ENCODE measurements around the gene THAP2. TPM values are rescaled to one million over a fixed set of nuclear protein-coding genes. Genes with fewer than 3 reads are reported as not detected.

Gene THAP2
- polyA plus RNA-seq, 2 of the 4 experiments (the other 2 are of a cell fraction), result 3.6 to 8.5 TPM

GRCh38 chr12:71652656-71653055, 11.4 kb upstream of the THAP2 start (continued):
- TF ChIP-seq USF2 (IDR thresholded peaks at IDR 0.05), result no peak
- TF ChIP-seq TP53 (CRISPR knock-in tag; IDR thresholded peaks at IDR 0.05), result no peak
- no peak for TF ChIP-seq PHF8 (IDR thresholded peaks at IDR 0.05; ENCODE audit: borderline replicate concordance, low read depth)
- no peak for TF ChIP-seq RARB (CRISPR knock-in tag; IDR thresholded peaks at IDR 0.05)
- no peak for TF ChIP-seq FOSL2 (IDR thresholded peaks at IDR 0.05)
- no peak for TF ChIP-seq FOSL2 (CRISPR knock-in tag; IDR thresholded peaks at IDR 0.05)

GRCh38 chr12:71653137-71653536, 11.0 kb upstream of the THAP2 start:
- FAIRE-seq (no peak), ATAC-seq (no peak), DNase-seq (ENCODE audit: low read depth in 1 of 2, low spot score in 1 of 2) (no peak)
- WGBS (ENCODE audit: missing lambda C conversion rate), result 82% methylated on average over 2 of the region's 2 CpGs
- Histone ChIP-seq H3K4me2 (no peak overlapping the region), H3K4me1 (peaks cover 3% of the 10 kb centered on the region; the same call in 2 of the 3 replicates), H3K9me3 (peaks cover 16% of the 10 kb centered on the region), H3K4me3 (no peak overlapping the region), H3K27ac (no peak overlapping the region)
- TF ChIP-seq CBX8 (IDR thresholded peaks at IDR 0.05) (no peak), HMGXB4 (CRISPR knock-in tag; IDR thresholded peaks at IDR 0.05; ENCODE audit: borderline replicate concordance) (no peak), NPAS2 (CRISPR knock-in tag; IDR thresholded peaks at IDR 0.05; ENCODE audit: borderline replicate concordance) (no peak), HEYL (CRISPR knock-in tag; IDR thresholded peaks at IDR 0.05) (no peak), RARB (CRISPR knock-in tag; IDR thresholded peaks at IDR 0.05) (no peak)
- ChIA-PET POLR2A (no interaction called here), CTCF (interaction anchor here (0.6 kb wide), 1 partner anchor 16 kb away, joined by 3 read pairs; no protein-coding TSS in a partner anchor)

- TF ChIP-seq RARB (CRISPR knock-in tag; IDR thresholded peaks at IDR 0.05) (no peak), REST (IDR thresholded peaks at IDR 0.05) (no peak), KDM1A (IDR thresholded peaks at IDR 0.05; ENCODE audit: low read depth) (no peak), ESRRA (IDR thresholded peaks at IDR 0.05; ENCODE audit: borderline replicate concordance, low read length) (no peak), HEYL (CRISPR knock-in tag; IDR thresholded peaks at IDR 0.05) (no peak), HOXB13 (CRISPR knock-in tag; IDR thresholded peaks at IDR 0.05; ENCODE audit: low read depth) (no peak), HDAC2 (IDR thresholded peaks at IDR 0.05) (no peak), FOSB (CRISPR knock-in tag; IDR thresholded peaks at IDR 0.05) (no peak), RCOR1 (IDR thresholded peaks at IDR 0.05; ENCODE audit: low read depth, low read length) (no peak), FOSL2 (IDR thresholded peaks at IDR 0.05) (no peak), FOSL2 (CRISPR knock-in tag; IDR thresholded peaks at IDR 0.05) (no peak), HOXA7 (CRISPR knock-in tag; IDR thresholded peaks at IDR 0.05) (no peak), SREBF2 (IDR thresholded peaks at IDR 0.05) (no peak), CEBPB (IDR thresholded peaks at IDR 0.05) (no peak)
- 92% methylated on average over 3 of the region's 3 CpGs for WGBS (ENCODE audit: missing lambda C conversion rate)
- Histone ChIP-seq H3K4me1 (peaks cover 1% of the 10 kb centered on the region; the same call in 2 of the 3 replicates), H3K4me2 (no peak overlapping the region), H3K27ac (no peak overlapping the region), H3K4me3 (no peak overlapping the region), H3K9me3 (peaks cover 16% of the 10 kb centered on the region)
- ChIA-PET POLR2A (interaction anchor here (0.8 to 1.3 kb wide), 2 partner anchors 9 to 32 kb away, joined by 4 read pairs; partner anchors contain the start of gene TMEM19), CTCF (interaction anchor here (1.1 kb wide), 1 partner anchor 18 kb away, joined by 4 read pairs; no protein-coding TSS in a partner anchor)
- FAIRE-seq (no peak), DNase-seq (ENCODE audit: low read depth in 1 of 2, low spot score in 1 of 2) (no peak), ATAC-seq (no peak)
These were observed 9.9 kb upstream of the THAP2 start for GRCh38 chr12:71654200-71654599.
